Retina (tissue), 1 donor: ENCODE results near the gene MYPN.
"Not testable (repeated sequence)": the region's sequence is repeated elsewhere in the genome, so short reads cannot be mapped to it uniquely, and the experiment has no call there.

Experiments
- DNase-seq: peaks from one replicate; pipeline ENCODE4 v3.0.0-alpha.2; 2016

MYPN gene

GRCh38 chr10:68237173-68237572, 127.9 kb downstream of the MYPN start:
- DNase-seq = no peak

GRCh38 chr10:68238371-68238770, 129.1 kb downstream of the MYPN start:
- no peak for DNase-seq

DNA sequence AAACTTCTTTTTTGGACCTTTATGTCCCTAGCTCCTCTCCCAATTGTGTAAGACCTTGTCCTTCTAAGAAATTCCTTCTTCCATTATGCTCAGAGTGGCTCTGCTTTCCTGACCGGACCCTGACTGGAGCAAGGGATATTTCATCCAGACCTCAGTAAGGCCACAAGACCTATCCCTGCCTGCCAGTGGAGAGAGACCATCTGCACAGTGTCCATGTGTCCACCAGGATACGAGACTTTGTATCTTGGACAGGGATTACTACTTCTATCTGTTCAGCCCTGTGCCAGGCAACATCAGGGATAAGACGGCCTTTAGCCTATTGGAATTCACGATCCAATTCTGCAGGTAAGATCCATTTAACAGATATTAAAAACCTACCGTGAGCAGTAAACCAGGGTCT, 129.8 kb downstream of the MYPN start:
- no peak for DNase-seq

GRCh38 chr10:68239596-68240150, 130.4 kb downstream of the MYPN start:
- DNase-seq = no peak

DNA sequence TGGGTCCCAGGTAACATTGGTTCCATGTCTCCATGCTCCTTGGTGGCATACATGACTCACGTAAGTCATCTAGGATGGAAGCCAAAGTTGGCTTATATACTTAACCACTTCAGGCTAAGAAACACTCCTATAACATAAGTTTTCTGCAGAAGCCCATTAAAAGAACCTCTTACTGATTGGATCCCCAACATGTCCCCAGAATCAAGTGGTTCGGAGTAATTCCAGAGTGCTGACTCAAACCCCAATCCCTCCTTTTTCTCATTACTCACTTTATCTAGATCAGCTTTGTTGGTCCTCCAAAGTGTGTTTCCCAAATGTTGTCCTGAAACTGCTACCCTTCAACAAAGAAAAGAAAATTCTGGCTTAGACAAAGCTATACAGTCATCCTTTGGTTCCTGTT, 132.8 kb downstream of the MYPN start:
- no peak for DNase-seq

DNA sequence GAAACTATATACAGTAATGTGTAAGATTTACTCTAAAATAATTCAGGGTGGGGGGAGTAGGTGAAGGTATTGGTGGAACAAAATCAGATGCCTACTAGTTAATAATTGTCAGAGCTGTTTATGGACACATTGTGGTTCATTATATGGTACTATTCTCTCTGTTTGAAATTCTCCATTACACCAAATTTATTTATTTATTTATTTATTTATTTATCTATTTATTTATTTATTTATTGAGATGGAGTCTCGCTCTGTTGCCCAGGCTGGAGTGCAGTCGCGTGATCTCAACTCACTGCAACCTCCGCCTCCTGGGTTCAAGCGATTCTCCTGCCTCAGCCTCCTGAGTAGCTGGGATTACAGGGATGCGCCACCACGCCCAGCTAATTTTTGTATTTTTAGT, 137.1 kb downstream of the MYPN start:
- not testable (repeated sequence) for DNase-seq

GRCh38 chr10:68247931-68248330, 138.6 kb downstream of the MYPN start:
- no peak for DNase-seq

- DNase-seq = no peak
These were observed 140.0 kb downstream of the MYPN start for GRCh38 chr10:68249297-68249696.

DNA sequence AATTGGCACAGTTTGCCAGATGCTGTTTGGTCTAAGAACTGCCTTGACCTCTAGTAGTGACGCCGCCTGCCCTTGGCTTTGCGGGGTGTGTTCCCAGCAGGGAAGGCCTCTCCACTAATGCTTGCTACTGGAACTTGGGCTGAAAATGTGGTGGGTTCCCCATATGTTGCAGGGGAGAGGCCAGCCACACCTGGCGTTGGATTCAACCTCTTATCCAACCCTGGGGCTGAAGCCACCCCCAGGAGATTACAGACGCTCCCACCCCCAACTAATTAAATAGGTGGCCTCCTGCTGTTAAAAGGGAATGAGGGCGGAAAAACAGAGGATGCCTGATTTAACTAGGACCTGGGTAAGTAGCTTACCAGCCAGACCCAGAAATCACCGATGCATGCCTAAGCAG, 141.9 kb downstream of the MYPN start:
- DNase-seq = peak; percentile 85

GRCh38 chr10:68251625-68252495, 142.6 kb downstream of the MYPN start:
- peak; percentile 80 for DNase-seq

- DNase-seq = no peak
These were observed 144.1 kb downstream of the MYPN start for GRCh38 chr10:68253346-68253745.

GRCh38 chr10:68261132-68261856, 152.0 kb downstream of the MYPN start:
- DNase-seq = no peak
